ENCODE measurements around the gene CEND1.

The CEND1 gene

GRCh38 chr11:794766-795633, 5.1 kb upstream of the CEND1 start:
- no peak for DNase-seq

GRCh38 chr11:794013-794765, 4.3 kb upstream of the CEND1 start:
- DNase-seq: no peak

- DNase-seq: no peak
Observed at GRCh38 chr11:793556-793955, 3.7 kb upstream of the CEND1 start.

- no peak for DNase-seq
Observed at GRCh38 chr11:792873-793272, 3.0 kb upstream of the CEND1 start.

- DNase-seq: no peak
Observed at GRCh38 chr11:792535-792821, 2.6 kb upstream of the CEND1 start.

- DNase-seq: no peak
Observed at GRCh38 chr11:791658-792534, 2.0 kb upstream of the CEND1 start.

GRCh38 chr11:790721-791564, 1.1 kb upstream of the CEND1 start:
- DNase-seq: no peak

- DNase-seq: no peak
Observed at GRCh38 chr11:788953-789940, 643 bp downstream of the CEND1 start.

- DNase-seq: no peak
Observed at GRCh38 chr11:788009-788640, 1.8 kb downstream of the CEND1 start.

- no peak for DNase-seq
Observed at GRCh38 chr11:787084-787675, 2.7 kb downstream of the CEND1 start.

GRCh38 chr11:786235-787083, 3.4 kb downstream of the CEND1 start:
- DNase-seq: no peak

- peak; percentile 51 for DNase-seq
Observed at GRCh38 chr11:783581-784015, 6.3 kb downstream of the CEND1 start.

GRCh38 chr11:782264-783174, 7.4 kb downstream of the CEND1 start:
- DNase-seq: no peak

- DNase-seq: no peak
Observed at GRCh38 chr11:779955-780532, 9.8 kb downstream of the CEND1 start.

- no peak for DNase-seq
Observed at GRCh38 chr11:778976-779954, 10.6 kb downstream of the CEND1 start.

Data from activated naive CD4-positive, alpha-beta T cell treated with anti-CD3 and anti-CD28 coated beads, Interleukin-2, amount 50 U/mL, for 16 hours (primary cell).